Stomach (tissue), 9 donors: ENCODE measurements around the gene LEKR1. TPM values are rescaled to one million over a fixed set of nuclear protein-coding genes. Genes with fewer than 3 reads are reported as not detected.

Experiments used
- DNase-seq, 2 donors: peaks; one replicate each; pipeline versions ENCODE4 v3.0.0 to v3.0.0-alpha.2; 2013 to 2019
- H3K27ac ChIP-seq, 5 donors: fragments of 200-600 bp in 4 of 5; sonication (generic) in 4 of 5; one replicate each; pipeline ENCODE4 v1.5.1; 2013 to 2019; ENCODE audit warnings: mild to moderate bottlenecking in 1 of 5, moderate library complexity in 1 of 5
- H3K27me3 ChIP-seq, 3 donors: fragments of 200-600 bp; sonication (generic); one replicate each; pipeline ENCODE4 v1.5.1; 2017 to 2019; ENCODE audit warnings: mixed run types in 1 of 3
- H3K36me3 ChIP-seq, 4 donors: fragments of 200-600 bp; sonication (generic); 1 replicate in 3 of 4; 2 replicates in 1 of 4; pipeline ENCODE4 v1.5.1; 2016 to 2019
- H3K4me1 ChIP-seq, 4 donors: fragments of 200-600 bp; sonication (generic); one replicate each; pipeline ENCODE4 v1.5.1; 2016 to 2019
- H3K4me3 ChIP-seq, 4 donors: fragments of 200-600 bp; sonication (generic) in 3 of 4; one replicate each; pipeline ENCODE4 v1.5.1; 2016 to 2019; ENCODE audit warnings: mild to moderate bottlenecking in 1 of 4
- H3K9me3 ChIP-seq, 4 donors: fragments of 200-600 bp; sonication (generic); one replicate each; pipeline ENCODE4 v1.5.1; 2016 to 2019
- EP300 ChIP-seq: sonication (generic); formaldehyde crosslinking; IDR thresholded peaks from one replicate; pipeline ENCODE4 v1.6.1; 2017; ENCODE audit warnings: antibody characterized with exemption
- POLR2A ChIP-seq, 4 donors: fragments of 450-650 bp; IDR thresholded peaks; one replicate each; pipeline ENCODE4 v1.6.1; 2016; ENCODE audit warnings: antibody characterized with exemption in 4 of 4, control low read depth in 2 of 4, mild to moderate bottlenecking in 1 of 4, moderate library complexity in 1 of 4
- POLR2AphosphoS5 ChIP-seq, 3 donors: sonication (generic); formaldehyde crosslinking; IDR thresholded peaks; one replicate each; pipeline ENCODE4 v1.6.1; 2016; ENCODE audit warnings: antibody characterized with exemption in 3 of 3
- WGBS, 5 donors: extraction: QIAGEN DNeasy Blood & Tissue Kit in 3 of 5; methylation state at CpG; one replicate each; pipeline versions ENCODE4 v1.1.5 to v1.1.7; 2013 to 2018; 5-methylcytosine and 5-hydroxymethylcytosine counted together
- intact Hi-C: fragments of 100-400 bp; cut with DNase I; formaldehyde crosslinking; loops from one replicate; pipeline ENCODE4 v1.15.1; 2023; ENCODE audit warnings: low total_unique reads
- polyA plus RNA-seq, 3 donors: library from polyadenylated mRNA; stranded (reverse); fragments of 200-250 nt; gene quantifications; one replicate each; pipeline ENCODE4 v1.2.3, GENCODE V29; 2013
- total RNA-seq, 5 donors: library from RNA; depleted of rRNA; stranded (reverse); fragments of >200 nt; gene quantifications; one replicate each; pipeline versions ENCODE4 v1.1.0 to v1.2.3, GENCODE V29; 2014 to 2016
- TF ChIP-seq, protein P1 (sequence below), 7 experiments: fragments of 450-650 bp in 4 of 7; fragments of 200-600 bp in 3 of 7; sonication (generic) in 3 of 7; IDR thresholded peaks; one replicate each; pipeline ENCODE4 v1.5.1; 2016 to 2019; ENCODE audit warnings: antibody characterized with exemption in 7 of 7, control low read depth in 2 of 7, mild to moderate bottlenecking in 1 of 7
- donor health status: healthy with polysubstance abuse.
- donor health status: Bipolar disorder and iron deficiency.
- donor health status: healthy.

The LEKR1 gene
- total and polyA plus RNA-seq, 8 donors: 0.31 to 2.6 (median 0.44) TPM; not detected in 3

DNA sequence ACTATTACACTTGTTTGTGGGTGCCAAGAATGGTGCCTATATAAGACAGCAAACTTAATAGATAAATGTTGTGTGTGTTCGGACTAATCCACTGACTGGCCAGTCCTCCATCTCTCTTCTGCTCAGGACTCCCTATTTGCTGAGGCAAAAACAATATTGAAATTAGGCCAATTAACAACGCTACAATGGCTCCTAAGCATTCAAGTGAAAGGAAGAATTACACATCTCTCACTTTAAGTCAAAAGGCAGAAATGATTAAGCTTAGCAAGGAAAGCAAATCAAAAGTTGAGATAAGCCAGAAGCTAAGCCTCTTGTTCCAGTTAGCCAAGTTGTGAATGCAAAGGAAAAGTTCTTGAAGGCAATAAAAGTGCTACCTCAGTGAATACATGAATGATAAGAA, 206.8 kb downstream of the LEKR1 start:
- no peak overlapping the region for H3K4me3 ChIP-seq
- TF ChIP-seq EP300 (no peak), POLR2AphosphoS5 (IDR thresholded peaks at IDR 0.05) (no peak), POLR2A (IDR thresholded peaks at IDR 0.05) (no peak)
- TF ChIP-seq, protein P1, sequence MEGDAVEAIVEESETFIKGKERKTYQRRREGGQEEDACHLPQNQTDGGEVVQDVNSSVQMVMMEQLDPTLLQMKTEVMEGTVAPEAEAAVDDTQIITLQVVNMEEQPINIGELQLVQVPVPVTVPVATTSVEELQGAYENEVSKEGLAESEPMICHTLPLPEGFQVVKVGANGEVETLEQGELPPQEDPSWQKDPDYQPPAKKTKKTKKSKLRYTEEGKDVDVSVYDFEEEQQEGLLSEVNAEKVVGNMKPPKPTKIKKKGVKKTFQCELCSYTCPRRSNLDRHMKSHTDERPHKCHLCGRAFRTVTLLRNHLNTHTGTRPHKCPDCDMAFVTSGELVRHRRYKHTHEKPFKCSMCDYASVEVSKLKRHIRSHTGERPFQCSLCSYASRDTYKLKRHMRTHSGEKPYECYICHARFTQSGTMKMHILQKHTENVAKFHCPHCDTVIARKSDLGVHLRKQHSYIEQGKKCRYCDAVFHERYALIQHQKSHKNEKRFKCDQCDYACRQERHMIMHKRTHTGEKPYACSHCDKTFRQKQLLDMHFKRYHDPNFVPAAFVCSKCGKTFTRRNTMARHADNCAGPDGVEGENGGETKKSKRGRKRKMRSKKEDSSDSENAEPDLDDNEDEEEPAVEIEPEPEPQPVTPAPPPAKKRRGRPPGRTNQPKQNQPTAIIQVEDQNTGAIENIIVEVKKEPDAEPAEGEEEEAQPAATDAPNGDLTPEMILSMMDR (IDR thresholded peaks at IDR 0.05): no peak
- WGBS, 5 donors: 29 to 58% (median 49%) methylated on average over 2 of the region's 2 CpGs
- intact Hi-C loops: no loop called here
- no peaks in the 10 kb centered on the region for H3K9me3 ChIP-seq
- H3K27me3 ChIP-seq: no peaks in the 10 kb centered on the region
- H3K4me1 ChIP-seq: no peaks in the 10 kb centered on the region
- H3K36me3 ChIP-seq: no peaks in the 10 kb centered on the region
- no peak overlapping the region for H3K27ac ChIP-seq
- no peak for DNase-seq

DNA sequence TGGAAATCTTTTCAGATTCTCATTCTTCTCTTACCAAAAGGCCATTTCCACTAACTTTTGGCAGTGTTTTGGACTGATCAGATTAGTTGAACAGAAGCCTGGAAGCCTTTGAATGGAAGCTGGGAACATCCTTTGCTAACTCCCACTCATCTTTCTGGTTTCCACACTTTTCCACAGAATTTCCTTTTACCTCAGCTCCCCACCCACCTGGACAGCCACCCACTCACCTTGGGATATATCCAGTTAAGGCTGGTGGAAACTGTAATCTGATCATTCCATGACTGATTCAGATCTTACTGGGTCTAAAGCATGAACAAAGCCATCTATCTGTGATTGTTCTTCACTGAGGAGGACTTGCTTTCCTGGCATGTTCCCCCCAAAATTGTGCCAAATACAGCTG, 214.3 kb downstream of the LEKR1 start:
- no peaks in the 10 kb centered on the region for H3K9me3 ChIP-seq
- H3K4me3 ChIP-seq: no peak overlapping the region
- no peaks in the 10 kb centered on the region for H3K36me3 ChIP-seq
- no peak for DNase-seq
- intact Hi-C loops: no loop called here
- no peak overlapping the region for H3K27ac ChIP-seq
- TF ChIP-seq POLR2A (IDR thresholded peaks at IDR 0.05): no peak
- no peak for TF ChIP-seq EP300
- TF ChIP-seq POLR2AphosphoS5 (IDR thresholded peaks at IDR 0.05): no peak
- TF ChIP-seq, protein P1 (IDR thresholded peaks at IDR 0.05): no peak
- H3K27me3 ChIP-seq: no peaks in the 10 kb centered on the region
- H3K4me1 ChIP-seq: no peaks in the 10 kb centered on the region

DNA sequence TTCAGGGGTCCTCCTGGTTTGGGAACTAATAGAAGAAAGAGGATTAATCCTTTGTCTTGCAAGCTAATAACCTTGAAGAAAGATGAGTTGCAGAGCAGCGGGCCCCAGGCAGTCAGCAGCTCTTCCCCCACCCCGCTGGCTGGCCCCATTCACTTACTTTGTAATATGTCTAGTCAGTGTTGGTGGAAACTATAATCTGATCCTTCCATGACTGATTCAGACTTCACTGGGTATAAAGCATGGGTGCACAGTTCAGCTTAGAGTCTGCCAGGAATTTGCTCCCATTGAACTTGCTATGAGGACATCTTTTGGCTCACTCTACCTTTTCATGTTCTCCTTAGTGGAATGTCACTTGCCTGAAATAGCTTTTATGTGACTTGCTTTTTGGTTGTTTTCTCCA, 216.1 kb downstream of the LEKR1 start:
- intact Hi-C loops: no loop called here
- Histone ChIP-seq H3K27ac (no peak overlapping the region), H3K27me3 (no peaks in the 10 kb centered on the region), H3K4me1 (no peaks in the 10 kb centered on the region), H3K36me3 (no peaks in the 10 kb centered on the region), H3K4me3 (no peak overlapping the region), H3K9me3 (no peaks in the 10 kb centered on the region)
- no peak for DNase-seq
- TF ChIP-seq, protein P1 (IDR thresholded peaks at IDR 0.05): no peak
- no peak for TF ChIP-seq POLR2AphosphoS5 (IDR thresholded peaks at IDR 0.05)
- WGBS, 5 donors: 92 to 100% (median 94%) methylated on average over 2 of the region's 2 CpGs

DNA sequence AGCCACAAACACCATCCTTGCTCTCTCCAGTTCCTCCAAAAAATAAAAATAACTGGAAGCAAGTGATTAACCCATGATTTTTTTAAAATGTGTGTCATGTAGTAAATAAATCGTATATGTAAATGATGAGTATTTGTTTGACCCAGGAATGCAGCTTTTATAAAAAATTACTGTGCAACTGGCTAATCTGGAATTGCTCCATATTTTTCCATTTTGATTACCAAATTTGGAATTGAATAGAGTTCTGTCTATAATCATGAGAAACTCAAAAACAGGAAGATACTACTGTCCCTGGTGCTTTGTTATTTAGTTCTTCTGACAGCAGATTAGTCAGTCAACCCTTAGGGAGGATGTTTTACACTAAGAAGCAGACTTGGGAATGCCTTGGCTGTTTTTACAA, 217.6 kb downstream of the LEKR1 start:
- intact Hi-C loops: no loop called here
- TF ChIP-seq, protein P1 (IDR thresholded peaks at IDR 0.05): no peak
- no peak for TF ChIP-seq EP300
- no peak for TF ChIP-seq POLR2A (IDR thresholded peaks at IDR 0.05)
- no peak for TF ChIP-seq POLR2AphosphoS5 (IDR thresholded peaks at IDR 0.05)
- H3K36me3 ChIP-seq: no peaks in the 10 kb centered on the region
- no peak overlapping the region for H3K27ac ChIP-seq
- H3K4me3 ChIP-seq: no peak overlapping the region
- H3K27me3 ChIP-seq: no peaks in the 10 kb centered on the region
- DNase-seq: no peak
- H3K4me1 ChIP-seq: no peaks in the 10 kb centered on the region
- WGBS, 5 donors: 68 to 90% (median 78%) methylated on average over 1 of the region's 1 CpG
- H3K9me3 ChIP-seq: no peaks in the 10 kb centered on the region
